ENCODE data around the gene MACROD2. TPM values are rescaled to one million over a fixed set of nuclear protein-coding genes. Genes with fewer than 3 reads are reported as not detected.
A peak's percentile ranks its signal among the peaks of the same experiment; 100 is the strongest.

The MACROD2 gene
- total RNA-seq, 1 donor from 2014 or later = 6.7 TPM

DNA sequence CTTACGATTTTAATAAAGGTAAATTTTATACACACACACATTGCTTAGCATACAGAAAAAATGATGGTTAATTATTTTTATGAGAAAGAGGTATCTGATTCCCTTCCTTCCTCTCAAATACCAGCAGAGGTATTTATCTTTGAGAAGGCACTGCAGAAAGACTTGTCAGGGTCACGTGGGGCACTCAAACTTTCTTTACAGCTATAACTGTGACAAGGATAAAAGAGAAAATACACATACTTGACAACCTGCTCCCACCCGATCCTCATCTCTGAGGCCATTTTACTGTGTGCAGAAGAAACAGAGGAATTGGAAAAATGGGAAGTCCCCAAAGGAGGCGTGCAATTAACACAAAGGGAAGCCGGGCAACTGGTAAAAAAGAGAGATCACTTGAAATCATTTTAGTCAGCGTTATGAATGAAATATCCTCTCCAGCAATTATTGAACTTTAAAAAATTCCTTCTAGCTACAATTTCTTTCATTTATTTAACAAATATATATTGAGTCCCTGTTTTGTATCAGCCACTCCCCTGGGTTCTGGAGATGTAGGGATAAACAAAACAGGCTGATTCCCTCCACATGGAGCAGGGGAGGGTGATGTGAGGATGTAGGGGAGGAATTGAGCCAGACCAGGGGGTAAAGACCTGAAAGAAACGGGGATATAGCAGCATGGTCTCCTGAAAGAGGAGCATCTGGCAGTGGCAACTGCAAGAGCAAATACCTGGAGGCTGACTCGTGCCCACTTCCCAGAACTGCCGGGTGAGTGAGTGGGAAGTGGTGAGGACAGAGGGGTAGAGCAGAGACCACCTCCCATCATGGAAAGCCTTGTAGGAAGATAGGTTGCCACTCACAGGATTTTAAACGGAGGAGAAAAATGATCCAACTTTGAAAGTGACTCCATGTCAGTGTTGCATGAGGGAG is 2067.6 kb downstream of the MACROD2 start:
- H3K27ac Mint-ChIP-seq = peak overlapping the region; percentile 9
- DNase-seq (ENCODE audit: extremely low spot score, unreplicated experiment) = no peak
- peaks cover 33% of the 10 kb centered on the region for H3K4me1 Mint-ChIP-seq (ENCODE audit: unreplicated experiment)
- H3K9me3 Mint-ChIP-seq = peaks cover 12% of the 10 kb centered on the region
- H3K4me3 Mint-ChIP-seq = no peak overlapping the region
- peaks cover 2% of the 10 kb centered on the region for H3K27me3 Mint-ChIP-seq
- H3K36me3 Mint-ChIP-seq = peaks cover 4% of the 10 kb centered on the region
- no peak for TF ChIP-seq CTCF (conservative IDR thresholded peaks at IDR 0.05)

GRCh38 chr20:16063881-16064280 is 2068.6 kb downstream of the MACROD2 start:
- no peak overlapping the region for H3K4me3 Mint-ChIP-seq
- peaks cover 12% of the 10 kb centered on the region for H3K9me3 Mint-ChIP-seq
- no peak overlapping the region for H3K27ac Mint-ChIP-seq
- DNase-seq (ENCODE audit: extremely low spot score, unreplicated experiment) = no peak
- H3K36me3 Mint-ChIP-seq = peaks cover 4% of the 10 kb centered on the region
- peaks cover 33% of the 10 kb centered on the region for H3K4me1 Mint-ChIP-seq (ENCODE audit: unreplicated experiment)
- peaks cover 2% of the 10 kb centered on the region for H3K27me3 Mint-ChIP-seq
- TF ChIP-seq CTCF (conservative IDR thresholded peaks at IDR 0.05) = no peak

- no peak for TF ChIP-seq CTCF (conservative IDR thresholded peaks at IDR 0.05)
- Mint-ChIP-seq H3K9me3 (peaks cover 12% of the 10 kb centered on the region), H3K27ac (no peak overlapping the region), H3K4me3 (no peak overlapping the region), H3K36me3 (peaks cover 4% of the 10 kb centered on the region), H3K4me1 (ENCODE audit: unreplicated experiment) (peaks cover 33% of the 10 kb centered on the region), H3K27me3 (peaks cover 2% of the 10 kb centered on the region)
- no peak for DNase-seq (ENCODE audit: extremely low spot score, unreplicated experiment)
These were observed 2069.8 kb downstream of the MACROD2 start for GRCh38 chr20:16064989-16065707.

DNA sequence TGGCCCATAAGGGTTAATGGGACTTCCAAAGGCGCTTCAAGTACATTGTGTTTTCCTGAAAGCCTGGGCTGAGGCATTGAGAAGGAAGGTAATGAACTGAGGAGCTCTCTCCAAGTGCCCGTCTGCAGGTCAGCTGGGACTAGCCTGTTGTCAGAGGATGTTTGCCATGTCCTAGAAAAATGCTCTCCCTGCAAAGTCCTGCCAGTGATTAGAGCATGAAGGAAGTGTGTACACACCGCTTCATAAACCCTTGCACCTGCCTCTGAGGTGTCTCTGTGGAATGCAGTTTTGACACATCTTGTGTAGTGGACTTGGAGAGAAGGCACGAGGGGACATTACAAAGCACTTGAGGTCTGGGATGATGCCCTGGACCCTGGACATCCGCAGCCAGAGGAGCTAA is 2071.3 kb downstream of the MACROD2 start:
- no peak overlapping the region for H3K4me3 Mint-ChIP-seq
- peaks cover 2% of the 10 kb centered on the region for H3K27me3 Mint-ChIP-seq
- no peaks in the 10 kb centered on the region for H3K36me3 Mint-ChIP-seq
- no peak for DNase-seq (ENCODE audit: extremely low spot score, unreplicated experiment)
- peaks cover 26% of the 10 kb centered on the region for H3K4me1 Mint-ChIP-seq (ENCODE audit: unreplicated experiment)
- no peak for TF ChIP-seq CTCF (conservative IDR thresholded peaks at IDR 0.05)
- no peak overlapping the region for H3K27ac Mint-ChIP-seq
- H3K9me3 Mint-ChIP-seq = peaks cover 7% of the 10 kb centered on the region

- Mint-ChIP-seq H3K36me3 (no peaks in the 10 kb centered on the region), H3K4me1 (ENCODE audit: unreplicated experiment) (peaks cover 7% of the 10 kb centered on the region), H3K4me3 (no peak overlapping the region), H3K27me3 (no peaks in the 10 kb centered on the region), H3K27ac (no peak overlapping the region), H3K9me3 (peaks cover 8% of the 10 kb centered on the region)
- no peak for DNase-seq (ENCODE audit: extremely low spot score, unreplicated experiment)
- no peak for TF ChIP-seq CTCF (conservative IDR thresholded peaks at IDR 0.05)
These were observed 2074.2 kb downstream of the MACROD2 start for GRCh38 chr20:16069389-16070010.
